HepG2 (cell line): Measurements from ENCODE around the gene SOX12. TPM values are rescaled to one million over a fixed set of nuclear protein-coding genes. Genes with fewer than 3 reads are reported as not detected.

Source experiments
- HMG20A ChIP-seq: IDR thresholded peaks from 2 replicates; pipeline ENCODE4 v1.6.1; 2016; ENCODE audit warnings: borderline replicate concordance
- HNRNPUL1 ChIP-seq: fragments of 200-400 bp; formaldehyde crosslinking; IDR thresholded peaks from 2 replicates; pipeline ENCODE4 v1.6.1; 2017; ENCODE audit warnings: low read depth, mild to moderate bottlenecking, low read length, moderate library complexity
- HOXA9 ChIP-seq: sonication (generic); formaldehyde crosslinking; IDR thresholded peaks from 2 replicates; pipeline ENCODE4 v1.8.1; 2022; ENCODE audit warnings: missing genetic modification reagents, mild to moderate bottlenecking, moderate library complexity, borderline replicate concordance
- MIER3 ChIP-seq: IDR thresholded peaks from 2 replicates; pipeline ENCODE4 v1.6.1; 2016; ENCODE audit warnings: missing compliant biosample characterization, borderline replicate concordance
- PTBP1 ChIP-seq: fragments of 200-400 bp; formaldehyde crosslinking; IDR thresholded peaks from 2 replicates; pipeline ENCODE4 v1.6.1; 2018; ENCODE audit warnings: low read length, low read depth; ENCODE audit not compliant: poor library complexity, severe bottlenecking
- RARG ChIP-seq: sonication (generic); formaldehyde crosslinking; IDR thresholded peaks from 2 replicates; pipeline ENCODE4 v1.4.0; 2020; ENCODE audit warnings: low read depth, mild to moderate bottlenecking, missing genetic modification reagents
- SATB2 ChIP-seq: sonication (generic); formaldehyde crosslinking; IDR thresholded peaks from 2 replicates; pipeline ENCODE4 v1.5.0; 2020; ENCODE audit warnings: missing genetic modification reagents
- ZBTB44 ChIP-seq: sonication (generic); formaldehyde crosslinking; IDR thresholded peaks from 2 replicates; pipeline ENCODE4 v1.4.0; 2020; ENCODE audit warnings: missing genetic modification reagents
- ZFP37 ChIP-seq: sonication (generic); formaldehyde crosslinking; IDR thresholded peaks from 2 replicates; pipeline ENCODE4 v1.4.0; 2020; ENCODE audit warnings: missing genetic modification reagents, borderline replicate concordance
- ZNF335 ChIP-seq: sonication (generic); formaldehyde crosslinking; IDR thresholded peaks from 2 replicates; pipeline ENCODE4 v1.4.0; 2020; ENCODE audit warnings: missing genetic modification reagents
- ZNF546 ChIP-seq: sonication (generic); formaldehyde crosslinking; conservative IDR thresholded peaks from 2 replicates; pipeline ENCODE4 v1.8.1; 2023; ENCODE audit warnings: mild to moderate bottlenecking, missing genetic modification reagents
- ZNF703 ChIP-seq: sonication (generic); formaldehyde crosslinking; IDR thresholded peaks from 2 replicates; pipeline ENCODE4 v1.5.1; 2020; ENCODE audit warnings: missing genetic modification reagents, mild to moderate bottlenecking, moderate library complexity, borderline replicate concordance
- ZNF709 ChIP-seq: sonication (generic); formaldehyde crosslinking; IDR thresholded peaks from 2 replicates; pipeline ENCODE4 v1.5.0; 2020; ENCODE audit warnings: mild to moderate bottlenecking, missing genetic modification reagents
- ZNF747 ChIP-seq: sonication (generic); formaldehyde crosslinking; IDR thresholded peaks from 2 replicates; pipeline ENCODE4 v1.8.1; 2023; ENCODE audit warnings: missing genetic modification reagents, mild to moderate bottlenecking, borderline replicate concordance
- polyA plus RNA-seq, 8 experiments: library from polyadenylated mRNA; depleted of rRNA in 3 of 8; stranded (reverse) in 7 of 8; unstranded in 1 of 8; fragments of >200 nt; fragmentation: Illumina TruSeq in 4 of 8; extraction: Trizol in 4 of 8; gene quantifications; 2 replicates each; pipeline versions ENCODE4 v1.2.1 to v1.2.3, GENCODE V29; 2011 to 2016; ENCODE audit warnings: low read depth in 4 of 8, missing spikeins in 1 of 8, mixed read lengths in 1 of 8; ENCODE audit not compliant: insufficient read depth in 1 of 8
- total RNA-seq, 5 experiments: library from RNA; depleted of rRNA; stranded (reverse); fragments of >200 nt; fragmentation: Illumina TruSeq; extraction: Trizol; gene quantifications; 2 replicates each; pipeline ENCODE4 v1.2.3, GENCODE V29; 2016; ENCODE audit warnings: low read depth in 1 of 5
- TF ChIP-seq, protein P1 (sequence below): sonication (generic); formaldehyde crosslinking; IDR thresholded peaks from 2 replicates; pipeline ENCODE4 v1.4.0; 2020; ENCODE audit warnings: missing genetic modification reagents, borderline replicate concordance
- TF ChIP-seq, protein P2 (sequence below): sonication (generic); formaldehyde crosslinking; IDR thresholded peaks from 2 replicates; pipeline ENCODE4 v1.5.1; 2020; ENCODE audit warnings: mild to moderate bottlenecking, missing genetic modification reagents
- TF ChIP-seq, protein P3 (sequence below): sonication (generic); formaldehyde crosslinking; IDR thresholded peaks from 2 replicates; pipeline ENCODE4 v1.5.1; 2020; ENCODE audit warnings: mild to moderate bottlenecking, missing genetic modification reagents, moderate library complexity

Gene SOX12
- total and polyA plus RNA-seq, 2 of the 13 experiments (the other 11 are each of a cell fraction or from before 2014, with no cell fraction given): 10.0 to 18.7 TPM

- TF ChIP-seq, protein P1, sequence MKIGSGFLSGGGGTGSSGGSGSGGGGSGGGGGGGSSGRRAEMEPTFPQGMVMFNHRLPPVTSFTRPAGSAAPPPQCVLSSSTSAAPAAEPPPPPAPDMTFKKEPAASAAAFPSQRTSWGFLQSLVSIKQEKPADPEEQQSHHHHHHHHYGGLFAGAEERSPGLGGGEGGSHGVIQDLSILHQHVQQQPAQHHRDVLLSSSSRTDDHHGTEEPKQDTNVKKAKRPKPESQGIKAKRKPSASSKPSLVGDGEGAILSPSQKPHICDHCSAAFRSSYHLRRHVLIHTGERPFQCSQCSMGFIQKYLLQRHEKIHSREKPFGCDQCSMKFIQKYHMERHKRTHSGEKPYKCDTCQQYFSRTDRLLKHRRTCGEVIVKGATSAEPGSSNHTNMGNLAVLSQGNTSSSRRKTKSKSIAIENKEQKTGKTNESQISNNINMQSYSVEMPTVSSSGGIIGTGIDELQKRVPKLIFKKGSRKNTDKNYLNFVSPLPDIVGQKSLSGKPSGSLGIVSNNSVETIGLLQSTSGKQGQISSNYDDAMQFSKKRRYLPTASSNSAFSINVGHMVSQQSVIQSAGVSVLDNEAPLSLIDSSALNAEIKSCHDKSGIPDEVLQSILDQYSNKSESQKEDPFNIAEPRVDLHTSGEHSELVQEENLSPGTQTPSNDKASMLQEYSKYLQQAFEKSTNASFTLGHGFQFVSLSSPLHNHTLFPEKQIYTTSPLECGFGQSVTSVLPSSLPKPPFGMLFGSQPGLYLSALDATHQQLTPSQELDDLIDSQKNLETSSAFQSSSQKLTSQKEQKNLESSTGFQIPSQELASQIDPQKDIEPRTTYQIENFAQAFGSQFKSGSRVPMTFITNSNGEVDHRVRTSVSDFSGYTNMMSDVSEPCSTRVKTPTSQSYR (CRISPR knock-in tag): peak; percentile 9; the same call in 1 of the 2 replicates
- TF ChIP-seq MIER3: peak; percentile 77; the same call in 1 of the 2 replicates
- 0 out of 2 replicates have a peak, but pooled peaks have one; percentile 33 for TF ChIP-seq HMG20A (CRISPR knock-in tag)
- TF ChIP-seq HNRNPUL1: no peak
- TF ChIP-seq, protein P2, sequence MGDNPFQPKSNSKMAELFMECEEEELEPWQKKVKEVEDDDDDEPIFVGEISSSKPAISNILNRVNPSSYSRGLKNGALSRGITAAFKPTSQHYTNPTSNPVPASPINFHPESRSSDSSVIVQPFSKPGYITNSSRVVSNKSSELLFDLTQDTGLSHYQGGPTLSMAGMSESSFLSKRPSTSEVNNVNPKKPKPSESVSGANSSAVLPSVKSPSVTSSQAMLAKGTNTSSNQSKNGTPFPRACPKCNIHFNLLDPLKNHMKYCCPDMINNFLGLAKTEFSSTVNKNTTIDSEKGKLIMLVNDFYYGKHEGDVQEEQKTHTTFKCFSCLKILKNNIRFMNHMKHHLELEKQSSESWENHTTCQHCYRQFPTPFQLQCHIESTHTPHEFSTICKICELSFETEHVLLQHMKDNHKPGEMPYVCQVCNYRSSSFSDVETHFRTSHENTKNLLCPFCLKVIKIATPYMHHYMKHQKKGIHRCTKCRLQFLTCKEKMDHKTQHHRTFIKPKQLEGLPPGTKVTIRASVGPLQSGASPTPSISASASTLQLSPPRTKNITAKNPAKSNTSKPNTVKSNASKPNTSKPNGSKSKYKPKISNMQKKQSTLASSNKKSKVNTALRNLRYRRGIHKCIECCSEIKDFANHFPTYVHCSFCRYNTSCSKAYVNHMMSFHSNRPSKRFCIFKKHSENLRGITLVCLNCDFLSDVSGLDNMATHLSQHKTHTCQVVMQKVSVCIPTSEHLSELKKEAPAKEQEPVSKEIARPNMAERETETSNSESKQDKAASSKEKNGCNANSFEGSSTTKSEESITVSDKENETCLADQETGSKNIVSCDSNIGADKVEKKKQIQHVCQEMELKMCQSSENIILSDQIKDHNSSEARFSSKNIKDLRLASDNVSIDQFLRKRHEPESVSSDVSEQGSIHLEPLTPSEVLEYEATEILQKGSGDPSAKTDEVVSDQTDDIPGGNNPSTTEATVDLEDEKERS (CRISPR knock-in tag): peak; percentile 66; the same call in 1 of the 2 replicates
- TF ChIP-seq ZNF546 (CRISPR knock-in tag): no peak
- no peak for TF ChIP-seq ZBTB44 (CRISPR knock-in tag)
- no peak for TF ChIP-seq ZNF703 (CRISPR knock-in tag)
- no peak for TF ChIP-seq ZNF747
- TF ChIP-seq ZFP37 (CRISPR knock-in tag): no peak
- no peak for TF ChIP-seq HOXA9
- TF ChIP-seq RARG: no peak
- TF ChIP-seq ZNF335 (CRISPR knock-in tag): peak; percentile 86
- peak; percentile 87; the same call in 1 of the 2 replicates for TF ChIP-seq ZNF709 (CRISPR knock-in tag)
- no peak for TF ChIP-seq PTBP1
- TF ChIP-seq, protein P3, sequence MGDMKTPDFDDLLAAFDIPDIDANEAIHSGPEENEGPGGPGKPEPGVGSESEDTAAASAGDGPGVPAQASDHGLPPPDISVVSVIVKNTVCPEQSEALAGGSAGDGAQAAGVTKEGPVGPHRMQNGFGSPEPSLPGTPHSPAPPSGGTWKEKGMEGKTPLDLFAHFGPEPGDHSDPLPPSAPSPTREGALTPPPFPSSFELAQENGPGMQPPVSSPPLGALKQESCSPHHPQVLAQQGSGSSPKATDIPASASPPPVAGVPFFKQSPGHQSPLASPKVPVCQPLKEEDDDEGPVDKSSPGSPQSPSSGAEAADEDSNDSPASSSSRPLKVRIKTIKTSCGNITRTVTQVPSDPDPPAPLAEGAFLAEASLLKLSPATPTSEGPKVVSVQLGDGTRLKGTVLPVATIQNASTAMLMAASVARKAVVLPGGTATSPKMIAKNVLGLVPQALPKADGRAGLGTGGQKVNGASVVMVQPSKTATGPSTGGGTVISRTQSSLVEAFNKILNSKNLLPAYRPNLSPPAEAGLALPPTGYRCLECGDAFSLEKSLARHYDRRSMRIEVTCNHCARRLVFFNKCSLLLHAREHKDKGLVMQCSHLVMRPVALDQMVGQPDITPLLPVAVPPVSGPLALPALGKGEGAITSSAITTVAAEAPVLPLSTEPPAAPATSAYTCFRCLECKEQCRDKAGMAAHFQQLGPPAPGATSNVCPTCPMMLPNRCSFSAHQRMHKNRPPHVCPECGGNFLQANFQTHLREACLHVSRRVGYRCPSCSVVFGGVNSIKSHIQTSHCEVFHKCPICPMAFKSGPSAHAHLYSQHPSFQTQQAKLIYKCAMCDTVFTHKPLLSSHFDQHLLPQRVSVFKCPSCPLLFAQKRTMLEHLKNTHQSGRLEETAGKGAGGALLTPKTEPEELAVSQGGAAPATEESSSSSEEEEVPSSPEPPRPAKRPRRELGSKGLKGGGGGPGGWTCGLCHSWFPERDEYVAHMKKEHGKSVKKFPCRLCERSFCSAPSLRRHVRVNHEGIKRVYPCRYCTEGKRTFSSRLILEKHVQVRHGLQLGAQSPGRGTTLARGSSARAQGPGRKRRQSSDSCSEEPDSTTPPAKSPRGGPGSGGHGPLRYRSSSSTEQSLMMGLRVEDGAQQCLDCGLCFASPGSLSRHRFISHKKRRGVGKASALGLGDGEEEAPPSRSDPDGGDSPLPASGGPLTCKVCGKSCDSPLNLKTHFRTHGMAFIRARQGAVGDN (CRISPR knock-in tag): peak; percentile 85
- no peak for TF ChIP-seq SATB2 (CRISPR knock-in tag)
These were observed 29.1 kb downstream of the SOX12 start (continued) for GRCh38 chr20:354298-354977.
